Smooth muscle cell (in vitro differentiated cells): ENCODE data around the gene CKS1B. TPM values are rescaled to one million over a fixed set of nuclear protein-coding genes. Genes with fewer than 3 reads are reported as not detected.

Experiments
- DNase-seq: peaks from one replicate; lab custom pipeline; 2025; ENCODE audit not compliant: unreplicated experiment; lab: John Stamatoyannopoulos, UW
- H2AFZ ChIP-seq: fragments of 200-600 bp; sonication (generic); 2 replicates; pipeline ENCODE4 v1.6.0; 2016; ENCODE audit warnings: antibody characterized with exemption, low read depth, mild to moderate bottlenecking
- H3F3A ChIP-seq: fragments of 200-600 bp; sonication (generic); 2 replicates; pipeline ENCODE4 v1.6.0; 2017; ENCODE audit warnings: antibody characterized with exemption, low read depth
- H3K27ac ChIP-seq: fragments of 200-600 bp; sonication (generic); 2 replicates; pipeline ENCODE4 v1.5.1; 2016; ENCODE audit warnings: low read depth, mild to moderate bottlenecking
- H3K27me3 ChIP-seq: fragments of 200-600 bp; sonication (generic); 2 replicates; pipeline ENCODE4 v1.6.1; 2016; ENCODE audit warnings: low read depth, mild to moderate bottlenecking
- H3K36me3 ChIP-seq: fragments of 200-600 bp; sonication (generic); 2 replicates; pipeline ENCODE4 v1.5.1; 2016; ENCODE audit warnings: low read depth
- H3K4me1 ChIP-seq: fragments of 200-600 bp; sonication (generic); 2 replicates; pipeline ENCODE4 v1.5.1; 2016; ENCODE audit warnings: low read depth
- H3K4me2 ChIP-seq: fragments of 200-600 bp; sonication (generic); 2 replicates; pipeline ENCODE4 v1.6.0; 2016; ENCODE audit warnings: mild to moderate bottlenecking
- H3K4me3 ChIP-seq: fragments of 200-600 bp; sonication (generic); 2 replicates; pipeline ENCODE4 v1.5.1; 2016; ENCODE audit warnings: mild to moderate bottlenecking
- H3K79me2 ChIP-seq: fragments of 200-600 bp; sonication (generic); 2 replicates; pipeline ENCODE4 v1.6.0; 2016; ENCODE audit warnings: low read depth, mild to moderate bottlenecking
- H3K9ac ChIP-seq: fragments of 200-600 bp; sonication (generic); 2 replicates; pipeline ENCODE4 v1.6.0; 2016; ENCODE audit warnings: low read depth
- H3K9me3 ChIP-seq: fragments of 200-600 bp; sonication (generic); replicated peaks from 2 replicates; pipeline ENCODE4 v1.5.1; 2016; ENCODE audit warnings: low read depth
- H4K20me1 ChIP-seq: fragments of 200-600 bp; sonication (generic); 2 replicates; pipeline ENCODE4 v1.6.0; 2016; ENCODE audit warnings: low read depth
- WGBS: methylation state at CpG from one replicate; pipeline ENCODE4 v1.1.7; 2016; ENCODE audit warnings: low lambda C conversion rate; 5-methylcytosine and 5-hydroxymethylcytosine counted together
- polyA plus RNA-seq: library from polyadenylated mRNA; unstranded; fragments of >200 nt; fragmentation: Nextera tagmentation; extraction: Ambion mirVana; gene quantifications from 2 replicates; pipeline ENCODE4 v1.2.1, GENCODE V29; 2016
- total RNA-seq: library from RNA; depleted of rRNA; stranded (reverse); fragments of >200 nt; gene quantifications from 2 replicates; pipeline ENCODE4 v1.2.3, GENCODE V29; 2014
- TF ChIP-seq, protein P1 (sequence below): fragments of 200-600 bp; sonication (generic); IDR thresholded peaks from 2 replicates; pipeline ENCODE4 v1.5.1; 2017; ENCODE audit warnings: borderline replicate concordance, mild to moderate bottlenecking, antibody characterized with exemption; ENCODE audit not compliant: insufficient read depth, poor library complexity, severe bottlenecking

Gene CKS1B
- total and polyA plus RNA-seq, 2 experiments from 2014 or later, result 41.6 to 116 TPM

DNA sequence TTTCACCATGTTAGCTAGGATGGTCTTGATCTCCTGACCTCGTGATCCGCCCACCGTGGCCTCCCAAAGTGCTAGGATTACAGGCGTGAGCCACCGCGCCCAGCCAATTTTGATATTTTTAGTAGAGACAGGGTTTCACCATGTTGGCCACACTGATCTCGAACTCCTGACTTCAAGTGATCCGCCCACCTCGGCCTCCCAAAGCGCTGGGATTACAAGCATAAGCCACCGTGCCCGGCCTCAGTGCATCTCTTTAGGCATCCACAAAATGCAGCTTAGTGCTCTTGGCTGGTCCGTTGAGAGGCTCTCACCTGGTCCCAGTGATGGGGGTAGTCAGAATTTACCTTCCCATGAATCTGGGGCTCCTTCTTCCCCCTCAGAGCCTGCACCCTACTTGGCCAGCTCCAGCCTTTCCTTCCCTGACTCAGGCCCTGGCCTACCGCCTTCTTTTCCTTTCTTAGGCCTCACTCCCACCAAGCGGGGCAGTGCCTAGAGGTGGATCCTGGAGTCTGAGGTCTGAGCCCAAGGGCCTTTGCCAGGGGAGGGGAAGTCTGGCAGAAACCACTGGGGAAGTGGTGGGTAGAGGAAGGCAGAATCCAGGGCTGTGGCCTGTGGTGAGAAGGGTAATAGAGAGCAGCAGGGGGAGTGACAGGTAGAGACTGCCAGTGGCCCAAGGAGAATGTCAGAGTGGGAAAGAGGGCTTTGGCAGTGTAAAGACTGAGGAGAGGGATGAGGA, 22.7 kb downstream of the CKS1B start:
- WGBS, result 87% methylated on average over 15 of the region's 15 CpGs
- Histone ChIP-seq H2AFZ (no peak overlapping the region), H3K27ac (no peak overlapping the region)

DNA sequence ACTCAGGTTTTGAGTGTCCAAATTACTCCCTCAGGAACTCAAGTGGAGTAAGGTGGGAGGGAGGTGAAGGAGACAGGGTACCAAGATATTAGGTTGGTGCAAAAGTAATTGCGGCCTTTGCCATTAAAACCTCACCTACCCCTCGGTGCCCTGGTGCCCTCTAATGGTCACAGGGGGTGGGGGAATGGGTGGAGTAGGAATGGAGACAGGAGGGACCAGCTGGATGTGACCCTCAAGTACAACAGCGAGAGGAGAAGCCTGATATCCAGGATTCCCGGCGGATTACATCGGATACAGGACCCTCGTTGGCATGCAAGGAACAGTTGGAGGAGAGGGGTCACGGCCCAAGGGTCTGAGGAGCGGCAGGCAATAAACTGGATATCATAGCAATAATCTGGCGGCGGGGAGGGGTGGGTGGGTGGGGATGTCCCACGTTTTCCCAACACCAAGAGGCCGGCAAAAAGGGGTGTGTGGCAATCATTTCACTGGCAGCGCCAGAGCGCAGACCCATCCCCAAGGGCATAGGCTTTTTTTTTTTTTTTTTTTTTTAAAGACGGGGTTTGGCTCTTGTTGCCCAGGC, 23.8 kb downstream of the CKS1B start:
- Histone ChIP-seq H3K4me1 (peaks cover 8% of the 10 kb centered on the region), H3K9ac (no peak overlapping the region), H3K36me3 (no peaks in the 10 kb centered on the region), H3K9me3 (no peaks in the 10 kb centered on the region), H3K4me2 (no peak overlapping the region), H2AFZ (no peak overlapping the region), H4K20me1 (no peaks in the 10 kb centered on the region), H3K4me3 (no peak overlapping the region), H3K79me2 (peaks cover 8% of the 10 kb centered on the region), H3K27me3 (no peaks in the 10 kb centered on the region), H3K27ac (no peak overlapping the region), H3F3A (peaks cover 10% of the 10 kb centered on the region)
- TF ChIP-seq, protein P1, sequence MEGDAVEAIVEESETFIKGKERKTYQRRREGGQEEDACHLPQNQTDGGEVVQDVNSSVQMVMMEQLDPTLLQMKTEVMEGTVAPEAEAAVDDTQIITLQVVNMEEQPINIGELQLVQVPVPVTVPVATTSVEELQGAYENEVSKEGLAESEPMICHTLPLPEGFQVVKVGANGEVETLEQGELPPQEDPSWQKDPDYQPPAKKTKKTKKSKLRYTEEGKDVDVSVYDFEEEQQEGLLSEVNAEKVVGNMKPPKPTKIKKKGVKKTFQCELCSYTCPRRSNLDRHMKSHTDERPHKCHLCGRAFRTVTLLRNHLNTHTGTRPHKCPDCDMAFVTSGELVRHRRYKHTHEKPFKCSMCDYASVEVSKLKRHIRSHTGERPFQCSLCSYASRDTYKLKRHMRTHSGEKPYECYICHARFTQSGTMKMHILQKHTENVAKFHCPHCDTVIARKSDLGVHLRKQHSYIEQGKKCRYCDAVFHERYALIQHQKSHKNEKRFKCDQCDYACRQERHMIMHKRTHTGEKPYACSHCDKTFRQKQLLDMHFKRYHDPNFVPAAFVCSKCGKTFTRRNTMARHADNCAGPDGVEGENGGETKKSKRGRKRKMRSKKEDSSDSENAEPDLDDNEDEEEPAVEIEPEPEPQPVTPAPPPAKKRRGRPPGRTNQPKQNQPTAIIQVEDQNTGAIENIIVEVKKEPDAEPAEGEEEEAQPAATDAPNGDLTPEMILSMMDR, result no peak
- DNase-seq, result no peak
- WGBS, result 94% methylated on average over 16 of the region's 16 CpGs

More for the DNA sequence above, 22.7 kb downstream of the CKS1B start:
- Histone ChIP-seq H3K4me3 (no peak overlapping the region), H3K4me1 (peaks cover 8% of the 10 kb centered on the region), H3F3A (peaks cover 10% of the 10 kb centered on the region), H3K4me2 (no peak overlapping the region), H3K79me2 (no peaks in the 10 kb centered on the region), H4K20me1 (no peaks in the 10 kb centered on the region), H3K9me3 (no peaks in the 10 kb centered on the region), H3K9ac (no peak overlapping the region), H3K27me3 (no peaks in the 10 kb centered on the region), H3K36me3 (no peaks in the 10 kb centered on the region)
- TF ChIP-seq, protein P1, result no peak
- no peak for DNase-seq

DNA sequence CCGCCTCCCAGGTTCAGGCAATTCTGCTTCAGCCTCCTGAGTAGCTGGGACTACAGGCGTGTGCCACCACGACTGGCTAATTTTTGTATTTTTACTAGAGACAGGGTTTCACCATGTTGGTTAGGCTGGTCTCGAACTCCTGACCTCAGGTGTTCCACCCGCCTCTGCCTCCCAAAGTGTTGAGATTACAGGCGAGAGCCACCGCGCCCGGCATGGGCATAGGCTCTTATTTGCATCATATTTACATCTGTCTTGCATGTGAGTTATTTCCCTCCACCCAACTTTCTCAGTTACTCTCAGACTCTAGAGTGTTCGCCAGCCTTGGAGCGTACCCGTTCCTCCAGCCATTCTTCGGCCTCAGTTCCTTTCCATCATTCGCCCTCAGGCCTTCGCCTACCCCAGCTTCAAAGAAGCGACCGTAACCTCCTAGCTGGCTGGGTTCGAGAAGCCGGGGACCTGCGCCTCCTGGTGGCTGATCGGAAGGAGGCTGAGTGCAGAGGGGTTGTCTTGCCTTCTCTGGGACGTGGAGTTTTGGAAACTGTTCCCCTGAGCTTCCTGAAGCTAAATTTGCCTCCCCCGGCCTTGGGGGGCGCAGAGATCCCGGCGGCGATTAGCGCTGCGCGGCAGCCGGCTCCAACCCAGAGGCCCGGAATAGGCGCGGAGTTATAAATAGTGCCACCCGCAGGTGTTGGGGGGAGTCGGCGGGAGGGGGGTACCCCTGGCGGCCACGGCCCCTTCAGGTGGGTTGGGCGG, 24.5 kb downstream of the CKS1B start:
- no peak overlapping the region for H3K27ac ChIP-seq
- no peak for DNase-seq
- peaks cover 15% of the 10 kb centered on the region for H3K79me2 ChIP-seq
- peaks cover 8% of the 10 kb centered on the region for H3K4me1 ChIP-seq
- TF ChIP-seq, protein P1, result peak; percentile 88
- peak overlapping the region; percentile 86 for H3K4me2 ChIP-seq
- no peak overlapping the region for H3K9ac ChIP-seq
- H3K4me3 ChIP-seq, result peak overlapping the region; percentile 73
- H3F3A ChIP-seq, result peaks cover 10% of the 10 kb centered on the region
- 21% methylated on average over 40 of the region's 40 CpGs for WGBS
- H3K27me3 ChIP-seq, result no peaks in the 10 kb centered on the region
- H4K20me1 ChIP-seq, result no peaks in the 10 kb centered on the region
- H3K36me3 ChIP-seq, result no peaks in the 10 kb centered on the region
- H2AFZ ChIP-seq, result no peak overlapping the region
- H3K9me3 ChIP-seq, result no peaks in the 10 kb centered on the region
